ENCODE results near the gene AADACL3. TPM values are rescaled to one million over a fixed set of nuclear protein-coding genes. Genes with fewer than 3 reads are reported as not detected.

The AADACL3 gene
- total and polyA plus RNA-seq, 2 of the 8 experiments (the other 6 are each of a cell fraction or from before 2014, with no cell fraction given) = 0.33 to 2.3 TPM

DNA sequence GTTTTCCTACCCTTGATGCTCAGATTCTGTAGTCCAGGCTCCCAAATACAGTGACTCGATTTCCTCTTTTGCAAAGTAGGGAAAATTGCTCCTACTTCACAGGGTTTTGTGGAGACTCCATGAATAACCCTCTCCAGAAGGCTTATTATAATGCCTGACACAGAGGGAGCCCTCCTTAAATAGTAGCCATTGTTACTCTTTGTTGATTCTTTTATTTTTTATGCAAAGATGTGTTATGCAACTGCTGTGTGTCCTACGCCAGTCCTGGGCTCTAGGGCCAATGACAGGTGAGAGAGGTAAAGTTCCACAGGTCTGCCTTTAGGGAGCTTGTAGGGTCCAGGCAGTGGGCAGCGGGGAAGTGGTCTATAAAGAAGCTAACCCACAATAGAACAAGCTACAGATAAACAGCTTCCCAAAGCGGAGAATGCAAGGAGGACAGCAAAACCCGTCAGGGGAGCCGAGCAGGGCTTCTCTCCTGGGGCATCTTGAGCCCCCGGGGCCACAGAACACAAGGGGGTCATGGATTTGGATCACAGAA is 1.5 kb downstream of the AADACL3 start:
- WGBS, 2 experiments (ENCODE audit: extremely low coverage in 1 of 2, insufficient coverage in 1 of 2, insufficient read length in 1 of 2, insufficient replicate concordance in 2 of 2, low coverage in 1 of 2, low lambda C conversion rate in 2 of 2, missing lambda C conversion rate in 1 of 2) = 27% methylated on average over 7 of the region's 7 CpGs; no CpG with 5 or more reads in 1 of the 2 experiments
- H3K56ac ChIP-seq (replicated peaks; ENCODE audit: insufficient read length, low read depth, low read length) = no peak overlapping the region
- 0 out of 2 replicates have a peak overlapping the region, but pooled peaks have one; percentile 63 for H3K18ac ChIP-seq (ENCODE audit: extremely low read depth, low read length)
- H3K36me3 ChIP-seq (ENCODE audit: control insufficient read depth in 2 of 4, insufficient read depth in 4 of 4, low read length in 3 of 4) = no peaks in the 10 kb centered on the region
- ChIA-PET CTCF (ENCODE audit: partially characterized antibody) (interaction anchor here (1.0 to 1.5 kb wide), 3 partner anchors 14 to 43 kb away, joined by 3 to 6 read pairs (median 3); no protein-coding TSS in a partner anchor), POLR2A (ENCODE audit: partially characterized antibody) (interaction anchor here (1.4 kb wide), 1 partner anchor 118 kb away, joined by 3 read pairs; no protein-coding TSS in a partner anchor)
- peak overlapping the region in 1 of 4 experiments; percentile 12; a peak in 1 of 8 replicates for H3K4me3 ChIP-seq (ENCODE audit: extremely low read depth in 1 of 4, insufficient read depth in 2 of 4, low read depth in 3 of 4, low read length in 4 of 4)
- H3K27me3 ChIP-seq (replicated peaks in 1 of 4; ENCODE audit: control insufficient read depth in 3 of 4, extremely low read depth in 1 of 4, insufficient read depth in 3 of 4, low read length in 3 of 4) = no peaks in the 10 kb centered on the region
- TF ChIP-seq GTF2F1 (IDR thresholded peaks at IDR 0.05; ENCODE audit: borderline replicate concordance, low read depth, low read length) (no peak), HDAC2 (IDR thresholded peaks at IDR 0.05; ENCODE audit: borderline replicate concordance in 1 of 2, low read depth in 2 of 2, low read length in 2 of 2) (no peak), CHD2 (IDR thresholded peaks at IDR 0.05; ENCODE audit: low read length) (no peak), EGR1 (IDR thresholded peaks at IDR 0.05; ENCODE audit: borderline replicate concordance, low read depth, low read length) (no peak), CEBPB (IDR thresholded peaks at IDR 0.05; ENCODE audit: low read depth, low read length) (peak; percentile 54; the same call in 1 of the 2 replicates), TCF12 (IDR thresholded peaks at IDR 0.05; ENCODE audit: low read depth, low read length) (no peak)
- no peak overlapping the region for H3K27ac ChIP-seq (ENCODE audit: low read depth, low read length)
- peak overlapping the region; percentile 25 for H4K91ac ChIP-seq (replicated peaks; ENCODE audit: insufficient read length, low read length)
- no peaks in the 10 kb centered on the region for H4K20me1 ChIP-seq (replicated peaks in 1 of 2; ENCODE audit: control insufficient read depth in 1 of 2, insufficient read depth in 2 of 2, low read length in 2 of 2)
- peaks cover 9 to 32% (median 28%) of the 10 kb centered on the region in 4 experiments for H3K4me1 ChIP-seq (replicated peaks in 1 of 4; ENCODE audit: control insufficient read depth in 3 of 4, insufficient read depth in 4 of 4, low read length in 3 of 4)
- H3K23ac ChIP-seq (ENCODE audit: insufficient read length) = no peak overlapping the region
- peak overlapping the region; percentile 41 to 49 for H3K4me2 ChIP-seq (ENCODE audit: insufficient read depth in 1 of 2, low read depth in 2 of 2, low read length in 2 of 2)
- H2BK120ac ChIP-seq (replicated peaks; ENCODE audit: low read depth, low read length) = peak overlapping the region; percentile 76
- no peaks in the 10 kb centered on the region for H3K79me1 ChIP-seq (ENCODE audit: low read depth, low read length)
- DNase-seq (ENCODE audit: low read depth in 1 of 2, low spot score in 2 of 2) (no peak), FAIRE-seq (no peak)
- H4K5ac ChIP-seq (ENCODE audit: insufficient read length, low read depth, low read length) = no peak overlapping the region
- H3K4ac ChIP-seq (replicated peaks; ENCODE audit: insufficient read length, low read depth, low read length) = peak overlapping the region; percentile 44
- H3K79me2 ChIP-seq (ENCODE audit: control insufficient read depth in 1 of 2, insufficient read depth in 2 of 2, low read length in 2 of 2) = no peaks in the 10 kb centered on the region
- H4K8ac ChIP-seq (ENCODE audit: extremely low read depth, insufficient read depth, low read length) = no peak overlapping the region
- no peak overlapping the region for H3K9ac ChIP-seq (replicated peaks in 1 of 4; ENCODE audit: extremely low read depth in 1 of 4, low read depth in 3 of 4, low read length in 3 of 4)
- H3K23me2 ChIP-seq (ENCODE audit: low read depth, low read length) = peaks cover 3% of the 10 kb centered on the region; the same call in 1 of the 2 replicates
- H2BK20ac ChIP-seq (ENCODE audit: low read length) = peak overlapping the region; percentile 9; the same call in 1 of the 2 replicates
- H2AFZ ChIP-seq (ENCODE audit: low read length) = no peak overlapping the region
- H2BK15ac ChIP-seq (ENCODE audit: low read length) = peak overlapping the region; percentile 32; the same call in 1 of the 2 replicates
- no peak overlapping the region for H3K14ac ChIP-seq (ENCODE audit: insufficient read length)
- H2BK12ac ChIP-seq (ENCODE audit: low read depth, low read length) = 0 out of 2 replicates have a peak overlapping the region, but pooled peaks have one; percentile 18
- H3K9me3 ChIP-seq (ENCODE audit: insufficient read depth in 2 of 2, low read depth in 1 of 2, low read length in 1 of 2) = no peaks in the 10 kb centered on the region
- no peak overlapping the region for H2AK5ac ChIP-seq (ENCODE audit: low read depth, low read length)
- H2BK5ac ChIP-seq (ENCODE audit: low read depth, low read length) = peak overlapping the region; percentile 85; the same call in 1 of the 2 replicates
